Activated naive CD4-positive, alpha-beta T cell (primary cell): ENCODE results near the gene ABHD2.
A peak's percentile ranks its signal among the peaks of the same experiment; 100 is the strongest.
"Not testable (repeated sequence)": the region's sequence is repeated elsewhere in the genome, so short reads cannot be mapped to it uniquely, and the experiment has no call there.

ENCODE experiments used
- DNase-seq, 4 experiments: peaks; one replicate each; lab custom pipeline; 2025; lab: John Stamatoyannopoulos, UW

Gene ABHD2, protein sequence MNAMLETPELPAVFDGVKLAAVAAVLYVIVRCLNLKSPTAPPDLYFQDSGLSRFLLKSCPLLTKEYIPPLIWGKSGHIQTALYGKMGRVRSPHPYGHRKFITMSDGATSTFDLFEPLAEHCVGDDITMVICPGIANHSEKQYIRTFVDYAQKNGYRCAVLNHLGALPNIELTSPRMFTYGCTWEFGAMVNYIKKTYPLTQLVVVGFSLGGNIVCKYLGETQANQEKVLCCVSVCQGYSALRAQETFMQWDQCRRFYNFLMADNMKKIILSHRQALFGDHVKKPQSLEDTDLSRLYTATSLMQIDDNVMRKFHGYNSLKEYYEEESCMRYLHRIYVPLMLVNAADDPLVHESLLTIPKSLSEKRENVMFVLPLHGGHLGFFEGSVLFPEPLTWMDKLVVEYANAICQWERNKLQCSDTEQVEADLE

DNA sequence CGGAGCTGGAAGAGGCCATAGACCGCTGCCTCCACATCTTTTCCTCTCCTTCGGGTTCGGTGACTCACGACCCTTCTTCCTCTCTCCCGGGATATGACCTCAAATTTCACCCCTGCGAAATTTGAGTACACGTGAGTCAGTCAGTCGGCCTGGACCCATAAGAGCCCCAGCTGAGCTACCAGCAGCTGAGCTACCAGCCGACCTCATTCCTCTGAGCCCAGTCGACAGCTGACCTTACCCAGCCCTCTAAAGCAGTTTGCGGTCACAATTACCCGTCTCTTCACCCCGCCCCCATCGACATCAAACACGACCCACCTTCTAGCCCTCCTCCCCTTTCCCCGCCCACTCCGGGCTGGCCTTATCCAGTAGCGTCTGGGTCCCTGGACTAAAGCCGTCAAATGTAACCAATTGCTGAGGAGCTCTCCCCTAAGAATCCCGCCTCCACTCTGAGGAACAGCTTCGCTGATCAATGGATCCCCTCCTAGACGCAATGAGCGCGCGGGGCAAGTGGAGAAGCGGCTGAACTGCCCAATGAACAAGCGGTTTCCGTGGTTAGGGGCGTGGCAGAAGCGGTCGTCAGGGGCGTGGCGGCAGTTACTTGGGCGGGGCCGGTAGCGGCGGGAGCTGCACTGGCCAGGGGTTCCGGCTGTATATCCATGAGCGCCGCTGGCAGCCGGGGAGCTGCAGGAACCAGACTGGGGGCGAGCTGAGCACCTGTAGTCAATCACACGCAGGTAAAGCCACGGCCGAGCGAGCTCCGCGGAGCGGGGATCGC is at the start of gene ABHD2:
TSS of gene ABHD2 (plus strand) at position 627 of the 775 bp plus-strand sequence. CDS start 27,872 bp downstream, outside the sequence.
- DNase-seq, result peak; percentile 91 to 99 (median 93)

DNA sequence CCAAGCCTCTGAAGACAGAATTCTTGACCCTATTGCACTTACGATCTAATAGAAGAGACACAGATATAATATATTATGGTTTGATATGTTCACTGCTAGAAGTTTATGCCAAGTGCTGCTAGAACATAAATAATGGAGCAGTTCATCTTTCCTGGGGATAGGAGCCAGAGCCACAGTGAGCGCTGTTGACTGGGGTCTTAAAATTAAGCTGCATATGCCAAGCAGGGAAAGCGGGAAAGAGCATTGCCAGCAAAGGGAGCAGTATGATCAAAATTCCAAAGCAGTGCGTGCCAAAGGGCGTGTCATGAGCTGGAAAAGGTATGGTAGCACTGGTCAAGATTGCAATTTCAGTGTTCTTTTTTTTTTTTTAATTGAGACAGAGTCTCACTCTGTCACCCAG is 49.1 kb upstream of the ABHD2 start:
- no peak for DNase-seq

DNA sequence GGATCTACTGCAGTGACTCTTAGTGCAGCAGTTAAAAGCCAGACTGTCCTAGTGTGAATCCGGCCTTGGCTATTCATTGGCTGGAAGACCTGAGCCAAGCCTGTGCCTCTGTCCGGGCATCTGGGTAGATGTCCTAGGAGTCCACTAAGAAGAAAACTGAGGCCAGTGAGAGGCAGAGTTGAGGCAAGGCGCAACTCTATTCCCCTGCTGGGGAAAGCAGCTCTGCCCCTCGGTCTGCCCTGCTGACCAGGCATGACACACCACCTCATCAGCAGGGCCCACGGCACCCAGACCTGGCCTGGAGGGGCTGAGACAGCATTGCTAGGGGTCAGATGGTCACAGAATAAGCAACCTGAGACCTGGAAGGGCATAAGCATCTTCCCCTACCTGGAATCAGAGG is 46.7 kb upstream of the ABHD2 start:
- no peak for DNase-seq

GRCh38 chr15:89042387-89042786 is 45.9 kb upstream of the ABHD2 start:
- DNase-seq, result no peak

DNA sequence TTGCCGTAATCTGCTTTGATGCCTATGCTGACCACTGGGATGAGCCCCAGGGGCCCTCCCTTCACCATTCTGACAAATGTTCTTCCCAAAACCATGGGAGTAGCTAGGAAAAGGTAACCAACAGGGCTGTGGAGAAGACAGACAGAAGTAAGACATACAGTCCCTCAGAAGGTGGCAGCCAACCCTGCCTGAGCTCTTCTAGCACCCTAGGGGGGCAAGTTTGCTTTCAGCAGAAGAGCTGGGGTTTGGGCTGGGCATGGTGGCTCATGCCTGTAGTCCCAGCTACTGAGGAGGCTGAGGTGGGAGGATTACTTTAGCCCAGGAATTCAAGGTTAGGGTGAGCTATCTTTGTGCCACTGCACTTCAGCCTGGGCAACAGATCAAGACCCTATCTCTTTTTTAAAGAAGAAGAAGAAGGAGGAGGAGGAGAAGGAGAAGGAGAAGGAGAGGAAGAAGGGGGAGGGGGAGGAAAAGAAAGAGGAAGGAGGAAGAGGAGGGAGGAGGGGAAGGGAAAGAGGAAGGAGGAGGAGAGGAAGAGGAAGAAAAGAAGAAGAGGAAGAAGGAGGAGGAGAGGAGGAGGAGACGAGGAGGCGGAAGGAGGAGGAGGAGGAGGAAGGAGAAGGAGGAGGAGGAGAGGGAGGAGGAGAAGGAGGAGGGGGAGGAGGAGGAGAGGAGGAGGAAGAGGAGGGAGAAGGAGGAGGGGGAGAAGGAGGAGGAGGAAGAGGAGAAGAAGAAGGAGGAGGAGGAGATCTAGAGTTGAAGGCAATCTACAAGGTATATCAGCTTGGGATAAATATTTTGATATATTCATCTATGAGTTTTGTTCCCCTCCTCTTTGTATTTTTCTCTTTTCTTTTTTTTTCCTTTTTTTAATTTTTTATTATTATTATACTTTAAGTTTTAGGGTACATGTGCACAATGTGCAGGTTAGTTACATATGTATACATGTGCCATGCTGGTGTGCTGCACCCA is 44.9 kb upstream of the ABHD2 start:
- no peak for DNase-seq

GRCh38 chr15:89049016-89049666 is 39.1 kb upstream of the ABHD2 start:
- not testable (repeated sequence) for DNase-seq

- DNase-seq, result no peak
Measured at GRCh38 chr15:89051875-89052274, 36.4 kb upstream of the ABHD2 start.

DNA sequence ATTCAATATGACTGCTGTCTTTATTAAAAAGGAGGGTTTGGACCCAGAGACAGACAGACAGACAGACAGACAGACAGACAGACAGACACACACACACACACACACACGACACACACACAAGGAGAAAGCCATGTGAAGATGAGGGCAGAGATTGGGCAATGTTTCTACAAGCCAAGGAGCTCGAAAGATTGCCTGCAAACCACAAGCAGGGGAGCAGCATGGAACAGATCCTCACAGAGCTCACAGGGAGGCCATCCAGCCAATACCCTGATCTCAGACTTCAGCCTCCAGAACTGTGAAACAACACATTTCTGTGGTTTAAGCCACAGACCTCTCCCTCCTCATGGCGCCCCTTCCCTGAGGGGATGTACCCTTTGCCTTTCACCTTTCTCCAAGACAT is 35.8 kb upstream of the ABHD2 start:
- DNase-seq, result no peak

- DNase-seq, result no peak
Measured at GRCh38 chr15:89054873-89055272, 33.4 kb upstream of the ABHD2 start.

DNA sequence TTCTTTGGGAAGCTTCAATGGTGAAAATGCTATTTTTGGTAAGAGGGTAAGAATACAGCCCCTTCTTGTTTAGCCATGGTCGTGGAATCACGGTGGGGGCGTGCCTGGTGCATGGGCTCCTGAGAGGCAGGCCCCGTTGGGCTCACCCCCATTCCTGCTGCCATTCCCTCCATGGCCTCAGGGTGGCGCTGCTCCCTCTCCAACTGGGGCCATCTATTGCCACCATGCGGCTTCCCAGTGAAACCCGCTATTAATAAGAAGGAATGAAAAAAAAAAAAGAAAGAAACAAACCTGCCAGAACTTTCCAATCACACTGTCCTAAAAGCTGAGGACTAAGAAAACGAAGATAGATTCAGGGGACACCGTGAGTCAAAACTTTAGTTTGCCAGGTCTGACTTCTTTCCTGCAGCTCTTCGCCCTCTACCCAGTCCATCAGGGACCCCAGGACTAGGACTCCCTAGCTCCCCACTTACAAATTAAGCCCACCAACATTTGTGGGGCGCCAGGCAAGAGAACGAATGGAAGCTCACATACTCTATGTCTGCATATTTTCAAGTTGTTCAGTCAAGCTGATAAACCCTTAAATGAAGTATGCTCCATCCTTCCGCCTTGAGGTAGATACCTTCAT is 30.6 kb upstream of the ABHD2 start:
- DNase-seq, result peak; percentile 68 to 77 (median 72)

DNA sequence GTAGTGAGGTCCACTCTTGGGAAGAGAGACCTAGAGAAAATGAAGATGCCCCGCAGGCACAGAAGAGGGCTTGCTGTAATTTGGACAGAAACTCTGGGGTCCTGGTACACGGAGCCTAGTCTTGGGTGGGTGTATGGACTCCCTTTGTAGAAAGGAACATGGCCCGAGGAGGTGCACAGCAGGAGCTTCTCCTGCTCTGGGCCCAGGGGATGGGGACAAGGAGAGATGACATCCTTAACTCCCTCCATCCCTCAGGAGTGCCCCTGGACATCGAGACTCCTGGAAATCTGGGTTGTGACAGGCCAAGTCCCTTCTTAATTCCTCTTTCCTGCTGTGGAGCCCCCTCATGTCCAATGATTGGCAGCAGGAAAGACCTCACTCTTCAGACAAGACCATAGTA is 29.9 kb upstream of the ABHD2 start:
- DNase-seq, result no peak

GRCh38 chr15:89058876-89059405 is 29.3 kb upstream of the ABHD2 start:
- DNase-seq, result no peak

DNA sequence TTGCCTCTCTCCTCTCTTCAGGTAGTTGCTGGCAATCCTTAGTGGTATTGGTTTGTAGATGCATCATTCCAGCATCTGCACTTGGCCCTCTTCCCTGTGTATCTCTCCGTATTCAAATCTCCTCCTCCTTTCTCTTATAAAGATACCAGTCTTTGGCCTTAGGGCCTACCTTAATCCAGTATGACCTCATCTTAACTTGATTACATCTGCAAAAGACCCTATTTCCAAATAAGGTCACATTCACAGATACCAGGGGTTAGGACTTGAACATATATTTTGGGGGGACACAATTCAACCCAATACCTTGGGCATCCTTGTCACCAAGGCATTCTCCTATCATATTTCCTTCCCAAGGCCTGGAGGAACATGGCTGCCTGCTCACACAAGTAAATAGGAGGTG is 22.0 kb upstream of the ABHD2 start:
- DNase-seq, result no peak

GRCh38 chr15:89067751-89068150 is 20.5 kb upstream of the ABHD2 start:
- DNase-seq, result no peak

DNA sequence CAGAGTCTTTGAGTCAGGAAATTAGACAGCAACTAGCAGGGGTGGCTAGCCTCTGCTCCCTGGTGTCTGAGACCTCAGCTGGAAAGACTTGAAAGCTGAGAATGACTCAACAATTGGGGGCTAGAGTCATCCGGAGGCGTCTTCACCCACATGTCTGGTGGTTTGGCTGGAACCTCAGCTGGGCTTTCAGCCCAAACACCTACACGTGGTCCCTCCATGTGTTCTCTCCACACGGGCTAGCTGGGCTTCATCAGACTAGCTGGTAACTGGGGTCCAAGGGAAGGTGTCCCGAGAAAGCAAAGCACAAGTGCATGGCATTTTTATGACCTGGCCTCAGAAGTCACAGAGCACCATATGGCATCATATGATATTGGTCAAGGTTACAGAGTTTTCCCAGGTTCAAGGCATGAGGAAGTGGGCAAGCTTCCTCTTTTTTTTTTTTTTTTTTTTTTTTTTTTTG is 19.9 kb upstream of the ABHD2 start:
- no peak for DNase-seq

DNA sequence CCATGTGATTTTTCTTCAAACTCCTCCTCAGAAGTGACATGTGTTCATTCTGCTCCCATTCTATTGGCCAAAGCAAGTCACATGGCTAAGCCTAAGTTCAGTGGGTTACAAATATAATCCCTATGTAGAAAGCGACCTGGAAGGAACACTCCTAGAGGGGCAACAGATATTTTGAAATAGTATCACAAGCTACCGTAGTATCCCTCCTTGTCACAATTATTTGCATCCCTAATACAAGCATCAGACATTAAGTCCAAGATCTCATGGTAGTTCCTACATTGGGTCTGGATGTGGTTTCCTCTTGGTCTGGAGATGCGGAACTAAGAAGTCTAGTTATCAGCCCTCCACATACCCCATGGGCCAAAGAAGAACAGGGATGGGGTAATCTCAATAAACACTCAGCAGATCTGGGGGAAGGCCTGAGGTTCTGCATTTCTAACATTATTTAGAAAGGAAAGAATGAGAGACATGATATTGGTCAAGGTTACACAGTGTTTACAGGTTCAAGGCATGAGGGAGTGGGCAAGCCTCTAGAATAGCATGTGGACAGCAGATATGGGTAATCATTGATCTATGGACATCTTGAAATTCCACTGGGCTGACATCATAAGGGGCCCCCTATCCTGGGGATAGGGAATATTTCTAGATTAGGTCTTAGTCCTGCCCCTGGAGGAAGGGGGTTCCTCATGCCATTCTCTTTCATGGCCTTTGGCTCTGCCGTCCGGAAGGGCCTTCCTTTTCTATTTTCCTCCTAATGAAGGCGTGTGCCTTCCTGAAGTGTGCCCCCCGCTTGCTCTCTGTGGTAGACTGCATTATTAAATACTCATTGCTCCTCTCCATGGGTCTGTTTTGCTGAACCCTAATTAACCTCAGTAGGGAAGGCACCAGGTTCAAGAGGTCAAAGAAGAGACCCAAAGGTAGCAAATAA is 17.8 kb upstream of the ABHD2 start:
- no peak for DNase-seq

DNA sequence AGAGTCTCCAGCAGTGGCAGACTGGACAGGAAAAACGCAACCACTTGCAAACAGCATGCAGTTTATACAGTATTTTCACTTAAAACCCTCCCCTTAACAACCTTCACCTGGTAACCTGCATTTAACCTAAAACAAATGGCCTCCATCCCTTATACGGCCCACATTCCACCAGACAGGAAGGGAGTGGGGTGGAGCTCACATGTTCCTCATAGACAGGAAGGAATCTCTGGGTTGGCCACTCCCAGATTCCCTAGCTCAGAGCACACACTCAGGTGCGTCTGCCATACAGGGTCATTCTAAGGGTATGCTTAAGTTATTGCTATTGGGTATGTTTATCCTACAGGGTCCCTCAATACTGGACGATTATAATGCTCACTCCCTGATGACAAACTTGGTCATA is 16.8 kb upstream of the ABHD2 start:
- no peak for DNase-seq

GRCh38 chr15:89072277-89072869 is 15.9 kb upstream of the ABHD2 start:
- no peak for DNase-seq

GRCh38 chr15:89074402-89075012 is 13.7 kb upstream of the ABHD2 start:
- DNase-seq, result no peak
